ENCODE results near the gene MYO10.
"Not testable (repeated sequence)": the region's sequence is repeated elsewhere in the genome, so short reads cannot be mapped to it uniquely, and the experiment has no call there.

The MYO10 gene

DNA sequence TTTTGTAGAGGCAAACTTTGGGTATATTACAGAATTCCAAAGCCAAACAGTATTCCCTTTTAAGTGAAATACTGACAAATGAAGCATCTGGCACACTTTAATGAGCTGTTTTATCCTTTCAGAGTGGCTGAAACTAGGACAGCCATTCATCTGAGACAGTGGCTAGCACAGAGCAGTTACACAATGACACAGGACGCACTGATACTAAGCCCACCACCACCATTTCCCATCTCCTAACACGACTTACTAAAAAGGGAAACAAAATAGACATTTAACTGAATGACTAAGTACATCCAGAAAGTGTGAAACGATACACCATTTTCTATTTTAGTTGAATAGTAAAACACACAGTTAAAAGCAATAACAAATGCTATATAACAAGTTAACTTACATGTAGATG, 198.9 kb downstream of the MYO10 start:
- DNase-seq: no peak

DNA sequence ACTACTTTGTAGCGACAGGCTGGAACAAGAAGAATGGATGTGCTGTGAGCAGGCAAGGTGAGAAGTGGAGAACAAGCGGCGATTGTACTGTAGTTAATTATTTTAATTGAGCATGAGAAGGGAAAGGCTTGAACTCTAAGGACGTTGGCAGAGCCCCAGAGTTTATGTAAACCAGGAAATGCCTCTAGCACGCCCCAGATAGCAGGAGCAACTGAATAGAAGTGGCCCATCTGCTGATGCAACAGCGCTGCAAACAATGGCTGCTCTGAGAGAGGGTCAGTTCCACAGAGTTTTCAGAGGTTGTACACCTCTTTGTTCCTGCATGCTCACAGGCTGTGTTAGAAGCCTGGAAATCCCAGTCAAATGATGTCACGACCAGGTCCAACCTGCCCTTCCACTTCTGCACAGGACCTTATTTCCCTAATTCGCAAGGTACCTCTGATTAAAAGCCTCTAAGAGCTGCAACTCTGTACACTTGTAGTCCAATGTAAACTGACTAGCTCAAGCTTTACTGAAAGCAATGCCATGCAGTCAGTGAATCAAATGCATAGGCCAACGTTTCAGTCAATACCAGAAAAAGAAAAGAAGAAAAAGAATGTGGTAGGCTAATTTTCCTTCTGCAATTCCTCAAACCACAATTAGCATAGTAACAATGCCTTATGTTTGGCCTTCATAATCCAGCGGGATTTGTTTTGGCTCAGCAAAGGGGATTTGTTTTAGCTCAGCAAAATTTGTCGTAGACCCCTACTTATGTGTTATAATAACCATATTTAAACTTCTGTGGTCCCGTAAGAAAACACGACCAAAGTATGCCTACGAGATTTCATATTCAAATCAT, 199.7 kb downstream of the MYO10 start:
- DNase-seq: no peak

DNA sequence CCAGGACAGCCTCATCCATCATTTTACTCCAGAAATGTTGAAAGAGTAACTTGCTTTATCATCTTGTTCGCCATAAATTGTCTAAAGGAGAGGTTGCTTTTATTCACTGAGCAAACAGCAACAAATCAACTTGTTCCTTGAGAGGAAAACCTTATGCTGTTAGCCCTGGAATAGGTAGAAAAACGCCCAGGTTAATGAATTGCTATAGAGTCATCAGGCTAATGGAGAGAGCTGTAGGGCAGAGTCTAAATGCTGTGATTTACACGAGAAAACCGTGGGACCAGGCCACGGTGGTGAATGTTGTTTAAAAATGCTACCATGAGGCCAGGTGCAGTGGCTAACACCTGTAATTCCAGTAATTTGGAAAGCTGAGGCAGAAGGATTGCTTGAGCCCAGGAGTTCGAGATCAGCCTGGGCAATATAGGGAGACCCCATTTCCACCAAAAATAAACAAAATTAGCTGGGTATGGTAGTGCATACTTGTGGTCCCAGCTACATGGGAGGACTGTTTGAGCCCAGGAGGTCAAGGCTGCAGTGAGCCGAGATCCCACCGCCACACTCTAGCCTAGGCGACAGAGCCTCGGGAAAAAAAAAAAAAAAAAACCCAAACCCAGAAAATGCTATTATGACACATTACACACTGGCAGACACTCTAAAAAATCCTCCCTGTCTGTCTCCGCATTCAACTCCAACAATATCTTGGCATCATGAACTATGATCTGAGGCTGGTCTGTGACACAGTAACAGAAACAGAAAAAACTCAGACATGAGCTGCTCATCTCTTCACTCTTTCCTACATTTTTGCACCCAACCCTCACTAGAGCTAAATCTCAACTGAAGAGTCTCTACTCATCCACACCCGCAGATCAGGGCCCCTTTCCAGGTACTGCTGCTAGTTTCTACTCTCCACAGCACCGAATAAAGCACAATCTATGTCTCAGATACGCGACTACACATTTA, 200.7 kb downstream of the MYO10 start:
- DNase-seq: no peak

GRCh38 chr5:16733331-16734006, 202.6 kb downstream of the MYO10 start:
- no peak for DNase-seq

GRCh38 chr5:16732356-16732755, 203.7 kb downstream of the MYO10 start:
- DNase-seq: no peak

DNA sequence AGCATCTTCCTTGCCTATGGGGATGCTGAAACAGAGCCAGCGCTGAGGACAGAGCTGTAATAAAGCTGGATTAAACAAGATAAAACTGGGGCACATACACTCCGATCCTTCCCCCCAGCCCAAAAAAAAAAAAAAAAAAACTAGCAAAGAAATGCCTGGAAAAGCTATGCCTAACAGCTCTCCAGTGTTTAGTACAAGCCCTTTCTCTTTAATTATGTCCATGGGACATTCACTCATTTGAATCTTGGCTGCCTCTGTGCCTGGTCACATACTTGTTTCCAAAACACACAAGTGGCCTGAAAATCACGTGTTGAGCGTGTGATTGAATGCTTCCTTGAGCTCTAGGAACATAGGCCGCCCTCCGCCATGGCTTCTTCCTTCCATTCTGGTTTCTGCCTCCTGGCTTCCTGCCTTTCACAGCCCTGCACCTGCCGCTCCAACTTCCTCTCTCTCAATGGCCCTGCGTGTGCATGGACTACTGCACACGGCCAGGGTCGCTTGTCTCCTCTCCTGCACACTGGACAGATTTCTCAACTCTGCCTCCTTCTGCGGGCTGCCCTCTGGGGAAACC, 208.2 kb downstream of the MYO10 start:
- no peak for DNase-seq

GRCh38 chr5:16726538-16726946, 209.5 kb downstream of the MYO10 start:
- DNase-seq: no peak

DNA sequence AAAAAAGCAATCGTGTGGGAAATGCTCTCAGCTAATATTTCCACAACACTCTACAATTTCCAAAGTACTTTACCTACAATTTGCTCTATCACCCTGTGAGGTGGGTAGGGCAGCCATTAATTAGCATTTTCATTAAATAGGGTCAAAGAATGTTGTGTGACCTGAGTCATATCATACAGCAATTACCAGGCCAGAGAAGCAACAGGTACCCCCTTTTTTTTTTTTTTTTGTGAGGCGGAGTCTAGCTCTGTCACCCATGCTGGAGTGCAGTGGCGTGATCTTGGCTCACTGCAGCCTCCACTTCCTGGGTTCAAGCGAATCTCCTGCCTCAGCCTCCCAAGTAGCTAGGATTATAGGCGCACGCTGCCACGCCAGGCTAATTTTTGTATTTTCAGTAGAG, 210.5 kb downstream of the MYO10 start:
- no peak for DNase-seq

DNA sequence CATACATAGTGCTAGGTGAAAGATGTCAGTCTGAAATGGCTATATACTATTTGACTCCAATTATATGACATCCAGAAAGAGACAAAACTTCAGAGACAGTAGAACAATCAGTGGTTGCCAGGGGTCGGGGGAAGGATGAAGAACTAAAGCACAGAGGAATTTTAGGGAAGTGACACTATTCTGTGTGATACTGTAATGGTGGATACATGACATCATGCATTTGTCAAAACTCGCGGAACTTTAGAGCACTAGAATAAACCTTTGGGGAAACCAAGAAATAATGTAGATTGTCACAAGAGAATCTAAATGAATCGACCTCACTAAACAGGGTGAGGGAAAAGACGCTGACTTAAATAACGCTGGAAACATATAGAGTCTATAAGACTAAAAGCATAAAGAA, 212.3 kb downstream of the MYO10 start:
- no peak for DNase-seq

- no peak for DNase-seq
Observed at GRCh38 chr5:16722097-16722495, 214.0 kb downstream of the MYO10 start.

GRCh38 chr5:16721151-16722096, 214.7 kb downstream of the MYO10 start:
- no peak for DNase-seq

DNA sequence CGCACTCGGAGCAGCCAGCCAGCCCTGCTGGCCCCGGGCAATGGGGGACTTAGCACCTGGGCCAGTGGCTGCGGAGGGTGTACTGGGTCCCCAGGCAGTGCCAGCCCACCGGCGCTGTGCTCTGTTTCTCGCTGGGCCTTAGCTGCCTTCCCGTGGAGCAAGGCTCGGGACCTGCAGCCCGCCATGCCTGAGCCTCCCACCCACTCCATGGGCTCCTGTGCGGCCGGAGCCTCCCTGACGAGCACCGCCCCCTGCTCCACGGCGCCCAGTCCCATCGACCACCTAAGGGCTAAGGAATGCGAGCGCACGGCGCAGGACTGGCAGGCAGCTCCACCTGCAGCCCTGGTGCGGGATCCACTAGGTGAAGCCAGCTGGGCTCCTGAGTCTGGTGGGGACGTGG, 218.1 kb downstream of the MYO10 start:
- not testable (repeated sequence) for DNase-seq

DNA sequence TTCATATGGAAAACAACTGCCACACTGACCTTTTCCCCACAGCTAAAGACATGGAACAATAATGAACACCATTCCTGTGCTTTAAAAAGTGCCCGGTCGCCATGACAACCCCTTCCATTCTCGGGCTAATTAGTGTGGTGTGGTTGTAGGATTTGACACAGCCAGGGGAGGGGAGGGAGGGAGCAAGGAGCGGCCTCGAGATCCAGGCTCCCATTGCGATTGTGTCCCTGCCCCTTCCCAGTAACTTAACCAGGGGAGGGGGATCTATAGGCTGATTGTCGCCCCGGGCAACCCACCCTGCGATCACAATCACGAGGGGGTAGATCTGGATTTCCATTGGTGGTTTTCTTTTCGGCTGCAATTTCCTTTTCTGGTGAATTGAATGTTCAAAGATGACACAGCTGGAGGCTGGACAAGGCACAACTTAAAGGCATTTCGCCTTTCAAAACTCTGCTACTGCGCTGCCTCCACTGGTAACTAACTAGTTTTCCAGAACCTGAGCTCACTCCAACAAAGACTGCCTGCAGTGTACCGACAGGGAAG, 222.6 kb downstream of the MYO10 start:
- DNase-seq: no peak

- no peak for DNase-seq
Observed at GRCh38 chr5:16712620-16713019, 223.5 kb downstream of the MYO10 start.

GRCh38 chr5:16712178-16712577, 223.9 kb downstream of the MYO10 start:
- no peak for DNase-seq

DNA sequence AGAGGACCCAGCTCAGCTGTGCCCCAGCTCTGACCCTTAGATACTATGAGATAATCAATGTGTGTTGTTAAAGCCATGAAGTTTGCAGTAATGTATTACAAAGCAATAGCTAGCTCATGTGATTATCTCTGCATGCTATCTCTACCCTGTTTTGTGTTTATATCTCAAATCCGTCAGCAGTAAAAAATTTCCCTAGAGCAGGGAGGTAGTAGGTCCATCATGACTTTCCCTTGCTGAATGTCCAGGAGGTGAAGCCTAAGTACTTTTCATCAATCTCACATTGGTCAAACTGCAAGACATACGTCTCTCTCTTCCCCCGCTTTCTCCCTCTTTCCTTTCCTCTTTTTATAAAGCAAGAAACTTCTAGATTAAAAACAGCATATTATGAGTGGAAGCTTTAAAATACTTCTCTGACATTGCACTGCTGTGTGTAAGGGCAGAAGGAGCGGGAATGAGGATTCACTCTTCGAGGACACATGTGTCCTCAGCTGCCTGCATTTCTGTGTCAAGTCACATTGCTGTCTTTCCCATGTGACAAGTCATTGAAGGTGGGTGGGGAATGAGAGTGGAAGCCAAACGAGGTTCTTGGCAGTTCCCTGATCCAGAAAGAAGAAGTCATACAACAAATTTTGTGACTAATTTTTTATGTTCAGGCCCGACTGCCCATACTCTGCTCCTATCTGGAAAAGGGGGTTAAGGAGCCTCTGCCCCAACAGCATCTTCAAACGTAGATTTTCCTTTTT, 226.2 kb downstream of the MYO10 start:
- DNase-seq: no peak

- DNase-seq: no peak
Observed at GRCh38 chr5:16707869-16708192, 228.3 kb downstream of the MYO10 start.

DNA sequence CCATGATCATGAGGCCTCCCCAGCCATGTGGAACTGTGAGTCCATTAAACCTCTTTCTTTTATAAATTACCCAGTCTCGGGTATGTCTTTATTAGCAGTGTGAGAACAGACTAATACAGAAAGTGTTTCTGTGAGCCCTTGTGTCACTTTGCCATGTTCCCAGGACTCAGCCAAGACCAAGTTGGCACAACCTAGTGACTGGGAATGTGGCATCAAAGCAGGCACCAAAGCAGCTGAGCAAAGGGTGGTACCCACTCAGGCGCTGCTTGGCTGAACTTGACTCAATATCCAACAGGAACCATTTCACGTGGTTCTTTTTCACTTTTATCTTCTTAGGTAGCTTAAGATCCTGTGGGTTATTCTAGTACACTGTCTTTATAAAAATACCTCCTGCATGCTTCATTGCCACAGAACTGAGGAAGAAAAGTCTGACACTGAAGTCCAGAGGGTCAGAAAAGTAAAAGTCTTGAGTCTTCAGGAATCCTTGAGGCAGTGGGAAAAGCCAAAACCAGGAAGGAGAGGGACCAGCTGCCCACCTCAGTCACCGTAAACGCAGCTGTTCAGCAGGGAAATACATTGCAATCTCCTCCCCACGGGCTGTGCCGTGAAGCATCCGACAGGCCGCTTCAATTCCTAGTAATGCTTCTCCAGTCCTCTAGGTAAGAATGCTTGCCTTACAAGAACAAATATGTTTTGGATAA, 228.8 kb downstream of the MYO10 start:
- DNase-seq: no peak

DNA sequence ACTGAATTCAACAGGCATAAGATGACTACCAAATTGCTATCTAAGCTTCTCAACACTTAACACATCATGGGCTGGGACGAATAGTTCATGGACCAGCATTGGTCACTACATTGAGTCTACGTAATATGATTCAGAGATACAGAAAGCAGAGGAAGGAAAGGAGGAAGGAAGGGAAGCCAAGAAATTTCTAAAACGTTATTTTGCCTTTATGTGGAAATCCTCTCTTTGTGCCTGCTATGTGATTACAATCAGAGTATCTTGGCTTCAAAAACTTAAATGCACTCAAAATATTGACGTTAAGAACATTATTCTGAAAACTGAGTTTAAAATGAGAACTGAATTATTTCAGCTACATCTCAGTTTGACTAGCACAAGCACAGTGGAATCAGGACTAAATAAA, 231.1 kb downstream of the MYO10 start:
- no peak for DNase-seq

DNA sequence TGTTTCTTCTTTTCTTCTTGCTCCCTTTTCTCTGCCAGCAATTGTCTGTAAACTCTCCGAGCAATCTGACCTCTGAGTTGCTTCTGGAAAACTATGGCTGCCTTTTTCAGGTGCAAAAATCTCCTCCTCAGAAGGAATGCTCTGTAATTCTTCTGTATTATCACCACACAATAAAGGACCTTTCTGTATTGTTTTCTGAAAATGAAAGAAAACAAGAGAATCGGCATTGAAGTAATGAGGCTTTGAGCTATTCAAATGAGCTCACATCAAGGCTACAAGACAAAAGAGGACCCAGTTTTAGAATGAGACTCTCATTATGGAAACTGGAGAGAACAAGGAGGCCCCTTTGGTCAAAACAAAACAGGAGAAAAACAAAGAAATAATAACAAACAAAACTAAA, 233.1 kb downstream of the MYO10 start:
- DNase-seq: no peak

All from activated CD8-positive, alpha-beta memory T cell treated with anti-CD3 and anti-CD28 coated beads, Interleukin-2, amount 50 U/mL, for 4 hours (primary cell).